GM12878 (cell line): Measurements from ENCODE around the gene PRICKLE4. TPM values are rescaled to one million over a fixed set of nuclear protein-coding genes. Genes with fewer than 3 reads are reported as not detected.

Experiments used
- BACH1 ChIP-seq: fragments of 450-650 bp; IDR thresholded peaks from 2 replicates; pipeline ENCODE4 v1.6.1; 2017; ENCODE audit warnings: mild to moderate bottlenecking, borderline replicate concordance
- DPF2 ChIP-seq: fragments of 450-650 bp; IDR thresholded peaks from 2 replicates; pipeline ENCODE4 v1.6.1; 2017; ENCODE audit warnings: mild to moderate bottlenecking
- EED ChIP-seq: sonication (generic); IDR thresholded peaks from 2 replicates; pipeline ENCODE4 v1.6.1; 2016; ENCODE audit warnings: antibody characterized with exemption, low read depth
- EP300 ChIP-seq, 2 experiments: fragments of 150-350 bp in 1 of 2; IDR thresholded peaks; 2 replicates each; pipeline ENCODE4 v1.6.1; 2011 to 2012; ENCODE audit warnings: low read depth in 2 of 2, low read length in 2 of 2, borderline replicate concordance in 1 of 2, improper control_type of control experiment in 1 of 2, inconsistent platforms in 1 of 2; ENCODE audit not compliant: control insufficient read depth in 1 of 2
- FOXM1 ChIP-seq: IDR thresholded peaks from 2 replicates; pipeline ENCODE4 v1.6.1; 2012; ENCODE audit warnings: low read depth, mild to moderate bottlenecking, inconsistent platforms, low read length, moderate library complexity
- GABPA ChIP-seq: IDR thresholded peaks from 2 replicates; pipeline ENCODE4 v1.6.1; 2014; ENCODE audit warnings: antibody characterized with exemption, low read depth, mild to moderate bottlenecking, inconsistent platforms
- HDGF ChIP-seq: fragments of 450-650 bp; IDR thresholded peaks from 2 replicates; pipeline ENCODE4 v1.6.1; 2016; ENCODE audit warnings: antibody characterized with exemption
- IKZF1 ChIP-seq: fragments of 450-650 bp; conservative IDR thresholded peaks from 2 replicates; pipeline ENCODE4 v1.6.1; 2017; ENCODE audit warnings: antibody characterized with exemption, mild to moderate bottlenecking
- JUND ChIP-seq: IDR thresholded peaks from 2 replicates; pipeline ENCODE4 v1.6.1; 2012; ENCODE audit warnings: low read depth, mild to moderate bottlenecking, low read length, improper control_type of control experiment, moderate library complexity
- KDM1A ChIP-seq: fragments of 200-600 bp; sonication (generic); IDR thresholded peaks from 2 replicates; pipeline ENCODE4 v1.6.1; 2016; ENCODE audit warnings: borderline replicate concordance
- MTA2 ChIP-seq: fragments of 450-650 bp; IDR thresholded peaks from 2 replicates; pipeline ENCODE4 v1.6.1; 2016; ENCODE audit warnings: low read depth, mild to moderate bottlenecking, moderate library complexity
- MYC ChIP-seq: IDR thresholded peaks from 2 replicates; pipeline ENCODE4 v1.6.1; 2011; ENCODE audit warnings: mild to moderate bottlenecking, low read length, moderate library complexity, inconsistent platforms; ENCODE audit not compliant: insufficient read depth, insufficient replicate concordance, insufficient read length, severe bottlenecking
- NFXL1 ChIP-seq: fragments of 450-650 bp; IDR thresholded peaks from 2 replicates; pipeline ENCODE4 v1.6.1; 2017; ENCODE audit warnings: antibody characterized with exemption, mild to moderate bottlenecking, borderline replicate concordance
- NR2F1 ChIP-seq: fragments of 450-650 bp; conservative IDR thresholded peaks from 2 replicates; pipeline ENCODE4 v1.6.1; 2017; ENCODE audit warnings: mild to moderate bottlenecking
- PAX8 ChIP-seq: fragments of 450-650 bp; IDR thresholded peaks from 2 replicates; pipeline ENCODE4 v1.6.1; 2017; ENCODE audit warnings: mild to moderate bottlenecking, moderate library complexity
- RBBP5 ChIP-seq: fragments of 200-600 bp; sonication (generic); conservative IDR thresholded peaks from 2 replicates; pipeline ENCODE4 v1.6.1; 2016
- STAT3 ChIP-seq: IDR thresholded peaks from 2 replicates; pipeline ENCODE4 v1.6.1; 2011; ENCODE audit warnings: low read depth, low read length, improper control_type of control experiment
- SUPT20H ChIP-seq: IDR thresholded peaks from 2 replicates; pipeline ENCODE4 v1.6.1; 2011; ENCODE audit warnings: low read depth, mild to moderate bottlenecking, low read length, moderate library complexity, borderline replicate concordance; ENCODE audit not compliant: control insufficient read depth
- ZBED1 ChIP-seq: IDR thresholded peaks from 2 replicates; pipeline ENCODE4 v1.6.1; 2016; ENCODE audit warnings: borderline replicate concordance
- polyA plus RNA-seq, 11 experiments: library from polyadenylated mRNA; depleted of rRNA in 4 of 11; unstranded in 6 of 11; stranded (reverse) in 5 of 11; fragments of >200 nt; fragmentation: Nextera tagmentation in 4 of 11; fragmentation: Illumina TruSeq in 1 of 11; extraction: Ambion mirVana in 4 of 11; extraction: Trizol in 1 of 11; gene quantifications; 1 replicate in 1 of 11; 2 replicates in 10 of 11; pipeline versions ENCODE4 v1.2.1 to v1.2.3, GENCODE V29; 2011 to 2016; ENCODE audit warnings: inconsistent platforms in 2 of 11, missing spikeins in 2 of 11, low read depth in 1 of 11
- total RNA-seq, 4 experiments: library from RNA; depleted of rRNA in 3 of 4; stranded (reverse); fragments of >200 nt in 3 of 4; fragmentation: Illumina TruSeq in 1 of 4; extraction: Trizol in 1 of 4; gene quantifications; 2 replicates each; pipeline versions ENCODE4 v1.2.1 to v1.2.3, GENCODE V29; 2013 to 2021
- TF ChIP-seq, protein P1 (sequence below): fragments of 450-650 bp; IDR thresholded peaks from 2 replicates; pipeline ENCODE4 v1.6.1; 2017; ENCODE audit warnings: antibody characterized with exemption, mild to moderate bottlenecking, moderate library complexity
- TF ChIP-seq, protein P2 (sequence below): fragments of 450-650 bp; IDR thresholded peaks from 2 replicates; pipeline ENCODE4 v1.6.1; 2017; ENCODE audit warnings: mild to moderate bottlenecking, moderate library complexity
- TF ChIP-seq, protein P3 (sequence below), 3 experiments: IDR thresholded peaks in 2 of 3; conservative IDR thresholded peaks in 1 of 3; 2 replicates each; pipeline ENCODE4 v1.5.1; 2011; ENCODE audit warnings: low read depth in 3 of 3, low read length in 3 of 3, mild to moderate bottlenecking in 3 of 3, control low read depth in 2 of 3, moderate library complexity in 2 of 3, inconsistent platforms in 1 of 3, mixed read lengths in 1 of 3; ENCODE audit not compliant: control insufficient read depth in 2 of 3, insufficient read depth in 1 of 3; ENCODE audit errors: extremely low read depth in 1 of 3

The PRICKLE4 gene
- total and polyA plus RNA-seq, 10 of the 15 experiments (the other 5 are each of a cell fraction or from before 2014, with no cell fraction given), result 0.33 to 0.85 (median 0.35) TPM; not detected in 7

DNA sequence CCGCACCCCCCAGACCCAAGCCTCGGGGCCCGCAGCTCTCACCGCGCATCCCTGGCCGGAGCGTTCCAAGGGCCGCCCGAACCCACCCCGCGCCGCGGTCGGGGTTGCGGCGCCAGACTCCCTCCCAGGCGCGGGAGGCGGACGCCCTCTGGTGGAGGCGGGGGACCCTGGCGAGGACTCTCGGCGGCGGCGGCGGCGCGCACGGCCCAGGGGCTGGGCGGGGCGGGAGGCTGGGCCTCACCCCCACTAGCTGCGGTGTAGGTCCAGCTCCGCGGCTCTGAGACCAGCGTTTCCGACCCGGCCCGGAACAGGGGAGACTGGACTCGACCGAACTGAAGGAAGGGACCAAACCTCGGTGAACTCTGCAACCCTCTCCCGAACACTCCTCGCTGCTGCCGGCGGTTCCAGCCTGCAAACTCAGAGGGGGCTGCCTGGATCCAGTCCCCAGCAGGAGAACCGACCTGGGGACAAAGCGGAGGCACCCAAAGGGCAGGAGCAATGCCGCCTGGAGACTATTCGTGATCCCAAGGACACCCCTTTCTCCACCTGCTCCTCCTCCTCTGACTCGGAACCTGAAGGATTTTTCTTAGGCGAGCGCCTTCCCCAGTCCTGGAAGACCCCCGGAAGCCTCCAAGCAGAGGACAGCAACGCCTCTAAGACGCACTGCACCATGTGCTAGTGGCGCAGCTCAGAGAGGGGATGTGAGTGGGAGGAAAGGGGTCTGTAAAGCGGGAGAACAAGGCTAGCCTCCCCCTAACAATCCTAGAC is 6.1 kb downstream of the PRICKLE4 start (continued):
- TF ChIP-seq, protein P1, sequence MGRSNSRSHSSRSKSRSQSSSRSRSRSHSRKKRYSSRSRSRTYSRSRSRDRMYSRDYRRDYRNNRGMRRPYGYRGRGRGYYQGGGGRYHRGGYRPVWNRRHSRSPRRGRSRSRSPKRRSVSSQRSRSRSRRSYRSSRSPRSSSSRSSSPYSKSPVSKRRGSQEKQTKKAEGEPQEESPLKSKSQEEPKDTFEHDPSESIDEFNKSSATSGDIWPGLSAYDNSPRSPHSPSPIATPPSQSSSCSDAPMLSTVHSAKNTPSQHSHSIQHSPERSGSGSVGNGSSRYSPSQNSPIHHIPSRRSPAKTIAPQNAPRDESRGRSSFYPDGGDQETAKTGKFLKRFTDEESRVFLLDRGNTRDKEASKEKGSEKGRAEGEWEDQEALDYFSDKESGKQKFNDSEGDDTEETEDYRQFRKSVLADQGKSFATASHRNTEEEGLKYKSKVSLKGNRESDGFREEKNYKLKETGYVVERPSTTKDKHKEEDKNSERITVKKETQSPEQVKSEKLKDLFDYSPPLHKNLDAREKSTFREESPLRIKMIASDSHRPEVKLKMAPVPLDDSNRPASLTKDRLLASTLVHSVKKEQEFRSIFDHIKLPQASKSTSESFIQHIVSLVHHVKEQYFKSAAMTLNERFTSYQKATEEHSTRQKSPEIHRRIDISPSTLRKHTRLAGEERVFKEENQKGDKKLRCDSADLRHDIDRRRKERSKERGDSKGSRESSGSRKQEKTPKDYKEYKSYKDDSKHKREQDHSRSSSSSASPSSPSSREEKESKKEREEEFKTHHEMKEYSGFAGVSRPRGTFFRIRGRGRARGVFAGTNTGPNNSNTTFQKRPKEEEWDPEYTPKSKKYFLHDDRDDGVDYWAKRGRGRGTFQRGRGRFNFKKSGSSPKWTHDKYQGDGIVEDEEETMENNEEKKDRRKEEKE, result 0 out of 2 replicates have a peak, but pooled peaks have one; percentile 17
- TF ChIP-seq FOXM1 (no peak), EED (no peak), NFXL1 (no peak), SUPT20H (no peak), EP300 (IDR thresholded peaks at IDR 0.05; ENCODE audit: borderline replicate concordance in 1 of 2, control insufficient read depth in 1 of 2, low read depth in 2 of 2, low read length in 2 of 2) (no peak), MYC (no peak), NR2F1 (peak; percentile 39; the same call in 1 of the 2 replicates), MTA2 (no peak), PAX8 (no peak), JUND (no peak), ZBED1 (no peak), IKZF1 (peak; percentile 59), HDGF (no peak), DPF2 (peak; percentile 74), KDM1A (no peak), BACH1 (peak; percentile 75), RBBP5 (no peak), GABPA (no peak), STAT3 (no peak)
- TF ChIP-seq, protein P2, sequence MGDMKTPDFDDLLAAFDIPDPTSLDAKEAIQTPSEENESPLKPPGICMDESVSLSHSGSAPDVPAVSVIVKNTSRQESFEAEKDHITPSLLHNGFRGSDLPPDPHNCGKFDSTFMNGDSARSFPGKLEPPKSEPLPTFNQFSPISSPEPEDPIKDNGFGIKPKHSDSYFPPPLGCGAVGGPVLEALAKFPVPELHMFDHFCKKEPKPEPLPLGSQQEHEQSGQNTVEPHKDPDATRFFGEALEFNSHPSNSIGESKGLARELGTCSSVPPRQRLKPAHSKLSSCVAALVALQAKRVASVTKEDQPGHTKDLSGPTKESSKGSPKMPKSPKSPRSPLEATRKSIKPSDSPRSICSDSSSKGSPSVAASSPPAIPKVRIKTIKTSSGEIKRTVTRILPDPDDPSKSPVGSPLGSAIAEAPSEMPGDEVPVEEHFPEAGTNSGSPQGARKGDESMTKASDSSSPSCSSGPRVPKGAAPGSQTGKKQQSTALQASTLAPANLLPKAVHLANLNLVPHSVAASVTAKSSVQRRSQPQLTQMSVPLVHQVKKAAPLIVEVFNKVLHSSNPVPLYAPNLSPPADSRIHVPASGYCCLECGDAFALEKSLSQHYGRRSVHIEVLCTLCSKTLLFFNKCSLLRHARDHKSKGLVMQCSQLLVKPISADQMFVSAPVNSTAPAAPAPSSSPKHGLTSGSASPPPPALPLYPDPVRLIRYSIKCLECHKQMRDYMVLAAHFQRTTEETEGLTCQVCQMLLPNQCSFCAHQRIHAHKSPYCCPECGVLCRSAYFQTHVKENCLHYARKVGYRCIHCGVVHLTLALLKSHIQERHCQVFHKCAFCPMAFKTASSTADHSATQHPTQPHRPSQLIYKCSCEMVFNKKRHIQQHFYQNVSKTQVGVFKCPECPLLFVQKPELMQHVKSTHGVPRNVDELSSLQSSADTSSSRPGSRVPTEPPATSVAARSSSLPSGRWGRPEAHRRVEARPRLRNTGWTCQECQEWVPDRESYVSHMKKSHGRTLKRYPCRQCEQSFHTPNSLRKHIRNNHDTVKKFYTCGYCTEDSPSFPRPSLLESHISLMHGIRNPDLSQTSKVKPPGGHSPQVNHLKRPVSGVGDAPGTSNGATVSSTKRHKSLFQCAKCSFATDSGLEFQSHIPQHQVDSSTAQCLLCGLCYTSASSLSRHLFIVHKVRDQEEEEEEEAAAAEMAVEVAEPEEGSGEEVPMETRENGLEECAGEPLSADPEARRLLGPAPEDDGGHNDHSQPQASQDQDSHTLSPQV, result 0 out of 2 replicates have a peak, but pooled peaks have one; percentile 45
- TF ChIP-seq, protein P3, sequence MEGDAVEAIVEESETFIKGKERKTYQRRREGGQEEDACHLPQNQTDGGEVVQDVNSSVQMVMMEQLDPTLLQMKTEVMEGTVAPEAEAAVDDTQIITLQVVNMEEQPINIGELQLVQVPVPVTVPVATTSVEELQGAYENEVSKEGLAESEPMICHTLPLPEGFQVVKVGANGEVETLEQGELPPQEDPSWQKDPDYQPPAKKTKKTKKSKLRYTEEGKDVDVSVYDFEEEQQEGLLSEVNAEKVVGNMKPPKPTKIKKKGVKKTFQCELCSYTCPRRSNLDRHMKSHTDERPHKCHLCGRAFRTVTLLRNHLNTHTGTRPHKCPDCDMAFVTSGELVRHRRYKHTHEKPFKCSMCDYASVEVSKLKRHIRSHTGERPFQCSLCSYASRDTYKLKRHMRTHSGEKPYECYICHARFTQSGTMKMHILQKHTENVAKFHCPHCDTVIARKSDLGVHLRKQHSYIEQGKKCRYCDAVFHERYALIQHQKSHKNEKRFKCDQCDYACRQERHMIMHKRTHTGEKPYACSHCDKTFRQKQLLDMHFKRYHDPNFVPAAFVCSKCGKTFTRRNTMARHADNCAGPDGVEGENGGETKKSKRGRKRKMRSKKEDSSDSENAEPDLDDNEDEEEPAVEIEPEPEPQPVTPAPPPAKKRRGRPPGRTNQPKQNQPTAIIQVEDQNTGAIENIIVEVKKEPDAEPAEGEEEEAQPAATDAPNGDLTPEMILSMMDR (IDR thresholded peaks at IDR 0.05 in 2 of 3, conservative IDR thresholded peaks at IDR 0.05 in 1 of 3; ENCODE audit: control insufficient read depth in 2 of 3, extremely low read depth in 1 of 3, insufficient read depth in 1 of 3, low read depth in 3 of 3, low read length in 3 of 3), result peak; percentile 65 to 86 (median 71); a peak in 5 of 6 replicates
